SK-N-SH treated with all-trans-retinoic acid at 6 μM for 48 hours (cell line): ENCODE data around the gene FERD3L.

Source experiments
- CREB5 ChIP-seq: fragments of 250-450 bp; sonication (Bioruptor Pico); IDR thresholded peaks from 2 replicates; pipeline ENCODE4 v1.5.1; 2020; ENCODE audit warnings: low read depth, mild to moderate bottlenecking, moderate library complexity
- CSDC2 ChIP-seq: fragments of 250-450 bp; sonication (Bioruptor Pico); IDR thresholded peaks from 2 replicates; pipeline ENCODE4 v1.5.0; 2020; ENCODE audit warnings: mild to moderate bottlenecking, moderate library complexity
- POU6F1 ChIP-seq: fragments of 250-450 bp; sonication (Bioruptor Pico); IDR thresholded peaks from 2 replicates; pipeline ENCODE4 v1.8.0; 2021; ENCODE audit warnings: low read depth, mild to moderate bottlenecking, moderate library complexity, borderline replicate concordance
- RARB ChIP-seq: fragments of 250-450 bp; sonication (Bioruptor Pico); IDR thresholded peaks from 2 replicates; pipeline ENCODE4 v1.8.0; 2021; ENCODE audit warnings: mild to moderate bottlenecking, moderate library complexity
- SNAI2 ChIP-seq: fragments of 250-450 bp; sonication (Bioruptor Pico); IDR thresholded peaks from 2 replicates; pipeline ENCODE4 v1.5.0; 2020; ENCODE audit warnings: mild to moderate bottlenecking, moderate library complexity
- TOX ChIP-seq: fragments of 250-450 bp; sonication (Bioruptor Pico); IDR thresholded peaks from 2 replicates; pipeline ENCODE4 v1.8.0; 2021; ENCODE audit warnings: mild to moderate bottlenecking, moderate library complexity, borderline replicate concordance
- ZFP3 ChIP-seq: fragments of 250-450 bp; sonication (Bioruptor Pico); IDR thresholded peaks from 2 replicates; pipeline ENCODE4 v1.5.0; 2020; ENCODE audit warnings: mild to moderate bottlenecking, moderate library complexity

- no peak for TF ChIP-seq SNAI2 (CRISPR knock-in tag)
- no peak for TF ChIP-seq POU6F1 (CRISPR knock-in tag)
- TF ChIP-seq TOX: no peak
- TF ChIP-seq CSDC2 (CRISPR knock-in tag): no peak
- TF ChIP-seq CREB5 (CRISPR knock-in tag): no peak
- no peak for TF ChIP-seq ZFP3 (CRISPR knock-in tag)
- no peak for TF ChIP-seq RARB (CRISPR knock-in tag)
Measured at GRCh38 chr7:19101472-19101871, 43.7 kb downstream of the FERD3L start.
